Renal cortex interstitium (tissue), 11 donors: ENCODE measurements around the gene HCRTR1. TPM values are rescaled to one million over a fixed set of nuclear protein-coding genes. Genes with fewer than 3 reads are reported as not detected.

Experiments used
- DNase-seq, 11 donors: peaks; one replicate each; pipeline ENCODE4 v3.0.0-alpha.2; 2013; ENCODE audit warnings: low read depth in 9 of 11, low spot score in 4 of 11; ENCODE audit errors: extremely low read depth in 1 of 11
- polyA plus RNA-seq, 3 donors: library from polyadenylated mRNA; unstranded; fragments of 120-200 nt; gene quantifications; one replicate each; pipeline ENCODE4 v1.2.1, GENCODE V29; 2013; ENCODE audit not compliant: insufficient read length in 3 of 3

Gene HCRTR1
- polyA plus RNA-seq, 3 donors: 0.14 to 0.33 TPM; not detected in 1

DNA sequence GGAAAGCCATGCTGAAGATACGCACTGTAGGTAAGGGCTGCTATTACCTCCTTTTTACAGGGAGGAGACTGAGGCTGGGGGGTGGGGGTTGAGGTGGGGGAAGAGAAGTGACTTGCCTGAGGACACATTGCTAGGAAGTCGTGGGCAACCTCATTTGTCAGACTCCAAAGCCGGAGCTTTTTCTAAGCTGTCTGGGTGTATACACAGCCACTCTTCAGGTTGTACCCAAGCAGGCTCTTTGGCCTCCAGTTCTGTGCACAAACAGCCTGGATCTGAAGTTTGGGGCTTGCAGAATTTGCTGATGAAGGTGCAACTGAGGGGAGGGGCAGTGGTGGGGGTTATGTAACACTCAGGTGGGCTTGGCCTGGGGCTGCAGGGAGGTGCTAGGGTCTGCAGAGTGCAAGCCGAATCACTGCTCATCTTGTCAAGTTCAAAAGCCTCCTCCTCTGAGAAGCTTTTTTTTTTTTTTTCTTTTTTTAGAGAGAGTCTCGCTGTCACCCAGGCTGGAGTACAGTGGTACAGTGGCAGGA is 24.3 kb upstream of the HCRTR1 start:
- DNase-seq: no peak

DNA sequence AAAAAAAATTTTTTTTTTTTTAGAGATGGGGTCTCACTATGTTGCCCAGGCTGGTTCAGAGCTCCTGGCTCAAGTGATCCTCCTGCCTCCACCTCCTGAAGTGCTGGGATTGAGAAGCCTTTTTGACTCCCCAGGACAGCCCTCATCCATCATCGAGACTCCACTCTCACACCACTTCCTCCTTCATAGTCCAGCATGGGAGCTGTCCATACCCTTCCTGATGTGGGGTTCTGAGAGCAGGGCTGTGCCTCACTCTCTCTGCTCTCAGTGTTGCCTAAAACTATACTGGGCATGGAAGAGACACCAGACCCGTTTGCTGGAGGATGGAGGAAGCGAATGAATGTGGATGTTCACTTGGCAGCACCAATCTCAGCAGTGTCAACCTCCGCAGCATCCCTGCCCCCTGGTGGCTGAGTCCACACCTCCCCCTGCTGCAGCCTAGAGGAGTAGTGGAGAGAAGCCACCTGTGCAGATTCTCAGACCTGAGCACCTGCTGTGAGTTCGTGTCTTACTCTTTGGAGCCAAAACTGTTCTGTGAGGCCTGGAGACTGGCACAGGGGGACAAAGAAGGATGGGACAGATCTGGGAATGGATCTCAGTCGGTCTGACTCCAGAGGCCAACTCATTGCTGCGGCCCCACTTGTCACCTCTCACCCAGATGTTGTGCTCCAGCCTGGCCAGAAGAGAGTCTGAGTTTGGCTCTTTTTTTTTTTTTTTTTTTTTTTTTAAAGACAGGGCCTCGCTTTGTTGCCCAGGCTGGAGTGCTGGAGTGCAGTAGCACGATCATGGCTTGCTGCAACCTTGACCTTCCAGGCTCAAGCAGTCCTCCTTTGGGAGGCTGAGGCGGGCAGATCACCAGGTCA is 23.5 kb upstream of the HCRTR1 start:
- DNase-seq: no peak

DNA sequence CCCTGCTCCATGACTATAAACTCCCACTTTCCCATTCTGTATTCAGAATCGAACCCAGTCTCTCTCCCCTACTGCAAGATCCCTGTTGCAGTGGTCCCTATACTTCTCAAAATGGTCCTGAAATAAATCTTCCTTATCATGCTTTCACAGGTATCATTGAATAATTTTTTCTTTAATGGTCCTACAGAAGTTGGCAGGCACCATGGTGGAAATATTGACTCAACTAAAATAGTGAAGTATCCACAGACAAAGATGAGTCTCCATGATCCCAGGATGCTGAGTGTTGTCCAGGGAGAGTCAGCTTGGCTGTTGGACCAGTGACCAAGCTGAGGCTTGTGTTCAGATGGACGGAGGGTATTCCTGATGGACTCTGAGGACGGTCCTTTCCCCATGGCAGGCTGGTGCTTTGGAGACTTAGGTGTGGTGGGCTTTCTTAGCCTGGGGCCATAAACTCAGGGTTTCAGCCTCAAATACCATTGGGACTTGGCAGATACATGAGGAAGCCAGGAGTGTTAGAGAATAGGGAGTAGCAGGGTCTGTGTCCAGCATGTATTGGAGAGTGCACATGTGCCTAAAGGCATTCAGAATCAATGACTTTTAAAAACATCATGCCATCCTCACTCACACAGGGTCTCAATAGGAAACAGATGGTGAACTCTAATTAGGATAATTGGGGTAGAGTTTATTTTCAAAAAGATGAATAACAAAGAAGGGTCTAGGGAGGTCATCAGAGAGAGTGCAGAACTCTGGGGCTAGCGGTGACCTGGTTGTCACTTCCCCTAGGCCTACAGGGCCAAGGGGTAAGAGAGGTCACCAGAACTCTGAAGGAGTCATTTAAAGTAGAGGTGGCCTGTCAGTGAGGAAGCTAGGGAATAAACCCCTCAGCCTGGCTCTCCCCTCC is 21.4 kb upstream of the HCRTR1 start:
- DNase-seq: no peak

DNA sequence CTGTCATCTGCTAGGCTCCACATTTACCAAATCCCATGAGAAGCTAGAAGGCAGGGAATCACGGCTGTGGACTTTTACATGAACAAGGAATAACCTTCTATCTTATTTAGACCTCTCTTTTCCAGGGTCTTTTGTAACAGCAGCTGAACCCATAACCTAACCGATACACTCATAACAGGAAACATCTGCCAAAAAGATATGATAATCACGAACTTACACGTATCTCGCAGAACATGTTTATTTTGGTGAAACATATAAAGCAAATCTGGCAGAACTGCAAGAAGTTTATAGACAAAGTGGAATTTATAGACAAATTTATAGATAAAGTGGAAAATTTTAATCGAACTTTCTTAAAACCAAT is 20.8 kb upstream of the HCRTR1 start:
- DNase-seq: no peak

DNA sequence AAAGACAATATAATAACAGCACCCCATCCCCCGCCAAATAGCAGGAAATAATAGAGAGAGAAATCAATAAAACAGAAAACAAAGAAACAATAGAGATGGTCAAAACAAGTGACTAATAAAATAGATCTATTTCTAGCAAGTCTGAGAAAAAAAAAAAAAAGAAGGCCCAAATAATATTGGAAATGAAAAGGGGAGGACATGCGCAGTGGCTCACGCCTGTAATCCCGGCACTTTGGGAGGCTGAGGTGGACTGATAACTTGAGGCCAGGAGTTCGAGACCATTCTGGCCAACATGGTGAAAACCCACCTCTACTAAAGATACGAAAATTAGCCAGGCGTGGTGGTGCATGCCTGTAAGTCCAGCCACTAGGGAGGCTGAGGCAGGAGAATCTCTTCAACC is 18.5 kb upstream of the HCRTR1 start:
- DNase-seq: no peak

DNA sequence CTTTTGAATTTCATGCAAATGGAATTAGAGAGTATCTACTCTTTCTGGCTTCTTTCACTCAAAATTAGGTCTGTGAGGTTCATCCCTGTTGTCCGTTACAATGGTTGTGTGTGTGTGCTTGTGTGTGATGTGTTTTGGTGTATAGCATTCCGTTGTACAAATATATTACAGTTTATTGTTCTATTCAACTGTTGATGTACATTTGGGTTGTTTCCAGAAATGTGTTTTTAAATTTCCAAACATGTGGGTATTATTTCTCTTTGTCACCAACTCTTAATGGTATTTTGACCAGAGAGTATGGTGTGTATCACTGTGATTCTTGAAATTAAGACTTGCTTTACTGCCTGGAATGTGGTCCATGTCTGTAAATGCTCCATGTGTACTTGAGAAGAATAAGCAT is 16.8 kb upstream of the HCRTR1 start:
- DNase-seq: no peak

DNA sequence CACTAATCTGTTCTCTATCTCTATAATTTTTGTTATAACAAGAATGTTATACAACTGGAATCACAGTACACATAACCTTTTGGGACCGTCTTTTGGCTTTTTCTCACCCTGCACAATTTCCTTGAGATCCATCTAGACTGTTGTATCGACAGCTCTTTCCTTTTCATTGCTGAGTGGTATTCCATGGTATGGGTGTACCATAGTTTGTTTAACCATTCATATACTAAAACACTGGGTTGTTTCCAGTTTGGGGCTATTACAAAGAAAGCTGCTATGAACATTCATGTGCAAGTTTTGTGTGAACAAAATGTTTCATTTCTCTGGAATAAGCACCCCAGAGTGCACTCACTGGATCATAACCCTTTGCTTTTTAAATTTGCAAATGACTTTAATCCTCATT is 15.4 kb upstream of the HCRTR1 start:
- no peak for DNase-seq

DNA sequence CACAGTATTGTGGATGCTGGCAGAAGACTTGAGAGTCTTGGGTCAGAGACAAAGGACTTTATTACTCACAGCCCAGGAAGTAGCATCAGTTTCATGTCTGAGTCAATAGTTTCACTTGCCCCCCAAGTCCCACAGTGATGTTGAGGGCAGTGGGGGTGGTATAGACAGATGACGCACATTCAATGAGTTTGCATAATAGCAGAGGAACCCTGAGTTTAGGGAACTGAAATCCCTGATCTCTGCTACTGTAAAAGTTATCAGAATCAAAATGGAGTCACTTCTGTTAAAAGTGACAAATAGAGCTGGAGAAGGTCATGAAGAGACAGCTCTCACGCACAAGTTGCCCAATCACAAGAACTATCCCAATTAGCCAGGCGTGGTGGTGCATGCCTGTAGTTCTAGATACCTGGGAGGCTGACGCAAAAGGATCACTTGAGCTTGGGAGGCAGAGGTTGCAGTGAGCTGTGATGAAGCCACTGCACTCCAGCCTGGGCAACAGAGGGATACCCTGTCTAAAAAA is 11.5 kb upstream of the HCRTR1 start:
- no peak for DNase-seq

DNA sequence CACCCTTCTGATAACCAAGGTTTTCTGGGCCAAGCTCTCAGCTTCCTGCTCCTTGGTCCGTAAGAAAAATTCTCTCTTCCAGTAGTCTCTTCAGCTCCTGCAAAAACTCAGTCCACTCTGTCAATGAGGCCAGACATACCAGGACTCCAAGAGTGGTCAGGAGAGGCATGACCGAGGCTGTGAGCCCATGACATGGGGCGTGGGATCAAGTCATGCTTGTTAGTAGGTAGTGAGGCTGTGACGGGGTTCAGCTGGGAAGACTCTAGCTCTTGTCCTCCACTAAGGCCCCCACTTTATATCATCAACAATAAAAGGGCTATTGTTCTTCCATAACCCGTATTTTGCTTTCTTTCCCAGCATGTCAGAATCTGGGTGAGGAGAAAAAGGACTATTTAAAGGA is 10.1 kb upstream of the HCRTR1 start:
- DNase-seq: no peak

DNA sequence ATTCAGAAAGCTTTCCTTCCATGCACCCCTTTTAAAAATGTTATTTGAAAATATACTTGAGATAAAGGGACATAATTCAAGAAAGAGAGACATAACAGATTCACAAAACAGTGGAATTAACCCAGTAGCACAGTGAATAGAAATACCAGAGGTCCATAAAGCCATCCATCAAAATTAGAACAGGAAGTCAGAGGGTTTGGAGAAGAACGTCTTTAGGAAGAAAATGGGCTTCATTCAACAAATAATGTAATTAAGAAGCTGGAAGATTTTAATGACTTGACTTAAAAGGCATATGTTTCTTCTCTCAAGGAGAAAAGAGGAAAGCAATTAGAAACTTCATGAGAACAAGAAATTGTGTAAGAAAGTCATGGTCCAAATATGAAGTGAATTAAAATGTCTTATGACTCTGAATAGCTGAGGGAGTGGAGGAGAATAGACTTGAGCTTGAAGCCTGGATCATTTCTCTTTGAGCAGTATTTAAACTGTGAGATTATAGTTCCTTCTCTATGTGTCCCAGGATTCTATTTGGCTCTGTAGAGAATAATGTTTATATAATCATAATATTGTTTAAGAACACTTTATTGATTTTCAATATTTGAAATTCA is 7.9 kb upstream of the HCRTR1 start:
- DNase-seq: peak in 4 of 11 donors; percentile 31 to 51 (median 48)

DNA sequence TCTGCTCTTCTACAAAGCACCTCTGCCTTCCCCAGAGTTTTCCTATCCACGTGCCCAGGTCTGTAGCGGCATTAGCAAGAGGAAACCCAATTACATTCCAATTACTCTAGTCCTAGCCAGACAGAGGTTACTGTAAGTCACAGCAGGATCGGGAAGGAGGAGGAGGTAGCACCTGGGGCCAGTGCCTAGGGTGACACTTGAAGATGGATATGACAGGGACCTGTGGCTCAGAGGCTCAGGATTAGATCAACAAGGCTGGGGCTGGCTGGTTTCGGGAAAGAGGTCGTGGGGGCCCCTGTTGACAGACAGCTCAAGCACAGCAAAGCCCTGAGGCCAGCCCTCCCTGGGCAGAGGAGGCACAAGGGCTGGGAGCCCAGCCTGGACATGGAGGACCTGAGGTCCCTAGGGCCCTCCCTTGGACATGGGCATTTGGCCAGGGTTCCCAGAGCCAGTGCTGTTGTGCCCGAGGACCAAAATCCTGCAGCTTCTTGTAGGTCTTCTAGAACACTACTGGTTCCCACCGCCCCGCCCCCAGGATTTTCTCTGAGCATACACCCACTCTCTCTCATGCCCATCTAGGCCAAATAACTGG is 3.0 kb upstream of the HCRTR1 start:
- no peak for DNase-seq

DNA sequence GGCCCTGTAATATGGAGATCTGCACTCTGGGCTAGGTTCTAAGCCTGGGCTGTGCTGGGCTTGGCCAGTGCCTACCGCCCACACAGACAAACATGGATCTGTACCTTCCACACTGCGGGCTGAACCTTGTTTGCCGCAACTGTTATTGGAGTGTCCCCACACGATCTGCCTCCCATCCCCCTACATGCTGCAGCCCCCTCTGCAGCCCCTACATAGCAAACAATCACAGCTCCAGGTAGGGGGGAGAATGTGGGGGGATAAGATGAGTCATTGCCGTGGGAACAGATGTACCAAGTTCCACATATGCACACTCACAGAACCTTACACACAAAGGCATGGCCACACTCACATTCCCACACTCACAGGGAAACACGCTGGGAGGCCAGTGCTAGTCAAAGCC is 2.1 kb upstream of the HCRTR1 start:
- no peak for DNase-seq

DNA sequence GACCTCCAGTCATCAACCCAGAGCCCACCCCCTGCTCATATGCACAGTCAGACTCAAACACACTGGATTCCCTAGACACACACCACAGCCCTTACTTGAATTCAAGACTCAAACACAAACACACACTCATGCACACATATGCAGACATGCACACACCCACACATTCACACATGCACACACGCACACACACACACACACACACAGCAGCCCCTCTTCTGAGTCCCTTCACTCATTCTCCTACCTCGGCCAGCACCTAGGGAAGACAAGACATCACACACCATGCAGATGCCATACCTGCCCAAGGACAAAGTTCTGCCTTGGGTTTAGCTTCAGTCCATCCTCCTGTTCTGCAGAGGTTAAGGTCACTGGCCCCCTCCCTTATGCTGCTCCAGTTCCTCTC is 1.6 kb upstream of the HCRTR1 start:
- no peak for DNase-seq

DNA sequence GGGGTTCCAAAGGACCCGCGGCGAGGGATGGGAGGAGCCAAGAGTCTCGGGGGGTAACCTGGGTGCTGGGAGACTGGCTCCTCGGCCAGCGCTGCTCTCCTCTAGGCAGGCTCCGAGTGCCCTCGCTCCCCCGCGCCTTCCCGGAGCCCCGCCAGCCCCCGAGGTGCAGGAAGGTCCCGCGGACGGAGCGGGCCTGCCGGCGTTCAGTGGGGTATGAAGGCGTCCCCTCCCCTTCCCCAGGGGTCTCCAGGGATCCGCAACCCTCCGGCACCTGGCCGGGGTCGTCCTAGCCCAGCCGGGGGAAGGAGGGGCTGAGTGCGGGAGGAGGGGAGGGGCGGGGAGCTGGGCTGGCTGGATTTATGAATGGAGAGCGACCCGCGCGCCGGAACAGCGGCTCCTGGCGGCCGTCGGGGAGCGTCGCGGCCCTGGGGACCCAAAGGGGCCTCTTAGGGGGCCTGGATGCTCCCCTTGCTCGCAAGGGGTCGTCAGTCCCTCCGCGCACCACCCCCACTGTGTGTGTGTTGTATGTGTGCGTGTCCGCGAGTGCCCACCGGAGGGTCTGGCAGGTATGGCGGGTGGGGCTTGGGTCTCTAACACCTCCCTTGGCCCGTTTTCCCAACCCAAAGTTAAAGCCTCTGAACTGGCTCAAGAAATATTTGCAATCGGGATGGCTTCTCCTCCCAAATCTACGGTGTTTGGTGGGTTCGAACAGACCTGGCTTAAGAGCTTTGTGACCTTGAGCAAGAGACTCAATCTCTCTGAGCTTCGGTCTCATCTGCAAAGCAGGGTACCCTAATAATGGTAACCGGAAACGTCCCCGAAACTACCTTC is 642 bp downstream of the HCRTR1 start:
- peak in 8 of 11 donors; percentile 45 to 69 (median 60) for DNase-seq

DNA sequence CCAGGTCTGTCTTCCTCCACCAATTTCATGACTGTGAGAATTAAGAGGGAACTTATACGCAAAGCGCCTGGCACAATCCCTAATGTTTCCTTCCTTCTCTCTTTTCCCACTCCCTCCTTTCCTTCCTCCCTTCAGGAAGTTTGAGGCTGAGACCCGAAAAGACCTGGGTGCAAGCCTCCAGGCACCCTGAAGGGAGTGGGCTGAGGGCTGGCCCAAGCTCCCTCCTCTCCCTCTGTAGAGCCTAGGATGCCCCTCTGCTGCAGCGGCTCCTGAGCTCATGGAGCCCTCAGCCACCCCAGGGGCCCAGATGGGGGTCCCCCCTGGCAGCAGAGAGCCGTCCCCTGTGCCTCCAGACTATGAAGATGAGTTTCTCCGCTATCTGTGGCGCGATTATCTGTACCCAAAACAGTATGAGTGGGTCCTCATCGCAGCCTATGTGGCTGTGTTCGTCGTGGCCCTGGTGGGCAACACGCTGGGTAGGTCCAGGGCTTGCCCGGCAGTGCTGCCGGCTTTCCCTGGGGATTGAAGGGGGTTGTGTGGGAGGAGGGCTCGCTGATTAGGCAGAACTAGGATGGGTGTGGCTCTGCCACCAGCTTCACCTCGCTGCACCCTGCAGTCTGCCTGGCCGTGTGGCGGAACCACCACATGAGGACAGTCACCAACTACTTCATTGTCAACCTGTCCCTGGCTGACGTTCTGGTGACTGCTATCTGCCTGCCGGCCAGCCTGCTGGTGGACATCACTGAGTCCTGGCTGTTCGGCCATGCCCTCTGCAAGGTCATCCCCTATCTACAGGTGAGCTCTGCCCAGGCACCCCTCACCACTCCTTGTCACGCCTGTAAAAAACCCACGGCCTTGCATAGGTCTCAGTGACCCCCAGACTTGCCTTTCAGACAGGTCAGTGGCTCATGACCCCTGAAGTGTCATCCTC is 1.7 kb downstream of the HCRTR1 start:
- DNase-seq: no peak

DNA sequence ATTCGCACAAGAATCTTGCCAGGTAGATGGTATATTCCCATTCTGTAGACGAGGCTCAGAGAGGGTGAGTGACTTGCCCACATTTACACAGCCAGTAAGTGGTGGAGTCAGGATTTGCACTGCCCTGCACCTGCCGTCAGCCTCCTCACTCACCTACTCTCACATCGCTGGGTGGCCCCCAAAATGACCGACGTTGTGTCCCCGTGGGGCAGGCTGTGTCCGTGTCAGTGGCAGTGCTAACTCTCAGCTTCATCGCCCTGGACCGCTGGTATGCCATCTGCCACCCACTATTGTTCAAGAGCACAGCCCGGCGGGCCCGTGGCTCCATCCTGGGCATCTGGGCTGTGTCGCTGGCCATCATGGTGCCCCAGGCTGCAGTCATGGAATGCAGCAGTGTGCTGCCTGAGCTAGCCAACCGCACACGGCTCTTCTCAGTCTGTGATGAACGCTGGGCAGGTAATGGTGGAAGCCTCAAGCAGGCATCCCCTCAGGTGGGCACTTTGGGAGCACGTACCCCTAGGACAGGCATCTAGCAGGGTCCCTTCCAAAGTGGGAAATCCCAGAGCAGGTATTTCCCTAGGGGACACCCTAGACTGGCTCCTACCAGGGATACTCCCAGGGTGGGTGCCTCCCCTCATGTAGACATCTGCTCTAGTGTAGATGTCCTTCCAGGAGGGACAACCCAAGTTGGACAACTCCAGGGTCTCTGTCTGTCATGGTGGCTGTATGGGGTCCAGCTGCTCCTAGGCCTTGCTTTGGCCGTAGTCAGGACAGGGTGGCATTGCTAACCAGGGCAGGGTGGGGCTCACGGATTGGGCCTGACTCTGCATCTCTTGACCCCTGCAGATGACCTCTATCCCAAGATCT is 3.4 kb downstream of the HCRTR1 start:
- DNase-seq: no peak
